GM12874 (cell line): Measurements from ENCODE around the gene DDX28.

Experiments used
- TF ChIP-seq, protein P1 (sequence below): IDR thresholded peaks from 2 replicates; pipeline ENCODE4 v1.5.1; 2011; ENCODE audit warnings: low read depth, mild to moderate bottlenecking, control low read depth, low read length, moderate library complexity; ENCODE audit not compliant: insufficient read depth

DDX28 gene

DNA sequence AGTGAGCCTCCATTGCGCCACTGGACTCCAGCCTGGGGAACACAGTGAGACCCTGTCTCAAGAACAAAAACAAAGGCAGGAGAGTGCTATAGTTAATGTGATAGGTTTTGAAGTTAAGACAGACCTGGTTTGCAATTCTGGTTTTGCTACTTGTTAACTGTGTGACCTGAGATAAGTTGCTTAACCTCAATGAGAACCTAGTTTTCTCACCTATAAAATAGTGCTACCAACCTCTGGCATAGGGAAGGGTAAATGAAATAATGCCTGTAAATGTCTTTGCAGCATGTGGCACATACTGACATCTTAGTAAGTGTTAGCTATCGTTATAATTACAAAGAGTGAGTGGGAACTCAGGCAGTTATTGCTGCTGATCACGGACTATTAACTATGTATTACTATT lies 32.4 kb upstream of the DDX28 start:
- TF ChIP-seq, protein P1, sequence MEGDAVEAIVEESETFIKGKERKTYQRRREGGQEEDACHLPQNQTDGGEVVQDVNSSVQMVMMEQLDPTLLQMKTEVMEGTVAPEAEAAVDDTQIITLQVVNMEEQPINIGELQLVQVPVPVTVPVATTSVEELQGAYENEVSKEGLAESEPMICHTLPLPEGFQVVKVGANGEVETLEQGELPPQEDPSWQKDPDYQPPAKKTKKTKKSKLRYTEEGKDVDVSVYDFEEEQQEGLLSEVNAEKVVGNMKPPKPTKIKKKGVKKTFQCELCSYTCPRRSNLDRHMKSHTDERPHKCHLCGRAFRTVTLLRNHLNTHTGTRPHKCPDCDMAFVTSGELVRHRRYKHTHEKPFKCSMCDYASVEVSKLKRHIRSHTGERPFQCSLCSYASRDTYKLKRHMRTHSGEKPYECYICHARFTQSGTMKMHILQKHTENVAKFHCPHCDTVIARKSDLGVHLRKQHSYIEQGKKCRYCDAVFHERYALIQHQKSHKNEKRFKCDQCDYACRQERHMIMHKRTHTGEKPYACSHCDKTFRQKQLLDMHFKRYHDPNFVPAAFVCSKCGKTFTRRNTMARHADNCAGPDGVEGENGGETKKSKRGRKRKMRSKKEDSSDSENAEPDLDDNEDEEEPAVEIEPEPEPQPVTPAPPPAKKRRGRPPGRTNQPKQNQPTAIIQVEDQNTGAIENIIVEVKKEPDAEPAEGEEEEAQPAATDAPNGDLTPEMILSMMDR: no peak

DNA sequence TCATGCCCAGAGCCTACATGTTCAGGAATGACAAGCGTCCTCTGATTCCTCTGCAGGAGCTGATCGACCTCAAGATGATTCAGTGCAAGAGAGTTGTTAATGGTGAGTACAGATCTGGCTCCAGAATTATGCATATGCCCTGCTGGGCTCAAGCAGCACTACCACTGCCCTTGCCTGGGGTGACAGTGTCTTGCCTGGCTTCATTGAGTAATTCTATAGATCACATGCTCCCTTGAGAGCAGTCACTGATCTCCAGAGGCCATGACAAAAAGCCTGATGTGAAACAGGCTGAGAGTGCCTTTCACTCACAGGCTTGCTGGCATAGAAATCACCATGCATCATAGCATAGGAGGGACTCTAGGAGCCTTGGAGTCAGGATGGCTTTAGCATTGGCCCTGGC lies 26.4 kb upstream of the DDX28 start:
- TF ChIP-seq, protein P1: no peak

DNA sequence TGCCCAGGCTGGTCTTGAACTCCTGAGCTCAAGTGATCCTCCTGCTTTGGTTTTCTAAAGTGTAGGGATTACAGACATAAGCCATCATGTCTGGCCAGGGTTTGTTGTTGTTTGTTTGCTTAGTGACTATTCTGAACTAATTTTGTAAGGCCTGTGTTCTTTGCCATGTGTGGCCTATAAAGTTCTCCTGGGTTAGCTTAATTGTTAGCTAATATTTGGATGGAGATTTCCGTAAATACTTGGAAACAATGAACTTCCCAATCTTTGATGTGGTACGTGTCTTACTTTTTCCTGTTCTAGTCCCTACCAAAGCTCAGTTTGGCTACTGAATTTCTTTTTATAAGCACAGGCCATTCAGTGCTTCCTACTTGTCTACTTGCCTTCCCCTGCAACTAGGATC lies 25.0 kb upstream of the DDX28 start:
- TF ChIP-seq, protein P1: no peak

DNA sequence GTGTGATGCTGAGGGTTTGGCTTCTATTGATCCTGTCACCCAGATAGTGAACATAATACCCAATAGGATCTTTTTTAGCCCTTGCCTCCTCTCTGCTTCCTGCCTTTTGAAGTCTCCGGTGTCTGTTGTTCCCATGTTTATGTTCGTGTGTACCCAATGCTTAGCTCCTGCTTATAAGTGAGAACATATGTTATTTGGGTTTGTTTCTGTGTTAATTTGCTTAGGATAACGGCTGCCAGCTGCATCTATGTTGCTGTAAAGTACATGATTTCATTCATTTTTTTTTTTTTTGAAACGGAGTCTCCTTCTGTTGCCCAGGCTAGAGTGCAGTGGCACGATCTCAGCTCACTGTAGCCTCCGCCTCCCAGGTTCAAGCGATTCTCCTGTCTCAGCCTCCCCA lies 23.1 kb upstream of the DDX28 start:
- TF ChIP-seq, protein P1: no peak

DNA sequence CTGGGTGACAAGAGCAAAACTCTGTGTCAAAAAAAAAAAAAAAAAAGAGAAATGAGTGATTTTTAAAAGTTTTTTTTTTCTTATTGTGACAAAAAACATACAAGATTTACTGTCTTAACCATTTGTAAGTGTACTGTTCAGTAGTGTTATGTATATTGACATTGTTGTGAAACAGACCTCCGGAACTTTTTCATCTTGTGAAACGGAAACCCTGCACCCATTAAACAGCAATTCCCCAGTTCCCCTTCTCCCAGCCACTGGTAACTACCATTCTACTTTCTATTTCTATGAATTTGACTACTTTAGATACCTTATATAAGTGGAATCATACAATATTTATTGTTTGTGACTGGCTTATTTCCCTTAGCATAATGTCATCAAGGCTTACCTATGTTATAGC lies 18.8 kb upstream of the DDX28 start:
- TF ChIP-seq, protein P1: no peak

DNA sequence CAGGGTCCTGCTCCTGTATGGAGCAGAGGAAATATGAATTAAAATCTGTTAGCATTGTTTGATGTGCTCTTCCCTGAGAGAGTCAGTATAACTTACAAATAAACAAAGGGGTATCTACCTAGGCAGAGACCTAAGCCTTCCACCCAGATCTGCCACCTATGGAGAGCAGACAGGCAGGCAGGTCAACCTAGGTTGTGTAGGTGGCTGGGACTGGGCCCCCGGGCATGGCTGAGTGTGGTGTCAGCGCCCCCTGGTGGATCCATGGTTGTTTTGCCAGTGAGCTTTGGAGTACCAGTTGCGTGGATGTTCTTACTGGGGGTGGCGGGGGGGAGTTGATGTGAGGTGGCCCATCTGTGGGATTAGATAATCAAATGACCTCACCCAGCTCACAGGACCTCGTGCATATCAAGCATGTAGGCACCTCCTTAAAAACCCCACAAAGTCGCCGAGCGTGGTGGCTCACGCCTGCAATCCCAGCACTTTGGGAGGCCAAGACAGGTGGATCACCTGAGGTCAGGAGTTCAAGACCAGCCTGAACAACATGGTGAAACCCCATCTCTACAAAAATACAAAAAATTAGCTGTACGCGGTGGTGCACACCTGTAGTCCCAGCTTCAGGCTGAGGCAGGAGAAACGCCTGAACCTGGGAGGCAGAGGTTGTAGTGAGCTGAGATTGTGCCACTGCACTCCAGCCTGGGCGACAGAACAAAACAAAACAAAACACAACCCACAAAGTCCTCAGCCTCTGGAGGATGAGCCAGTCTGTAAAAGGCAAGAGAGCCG lies 17.7 kb upstream of the DDX28 start:
- TF ChIP-seq, protein P1: peak; percentile 85

DNA sequence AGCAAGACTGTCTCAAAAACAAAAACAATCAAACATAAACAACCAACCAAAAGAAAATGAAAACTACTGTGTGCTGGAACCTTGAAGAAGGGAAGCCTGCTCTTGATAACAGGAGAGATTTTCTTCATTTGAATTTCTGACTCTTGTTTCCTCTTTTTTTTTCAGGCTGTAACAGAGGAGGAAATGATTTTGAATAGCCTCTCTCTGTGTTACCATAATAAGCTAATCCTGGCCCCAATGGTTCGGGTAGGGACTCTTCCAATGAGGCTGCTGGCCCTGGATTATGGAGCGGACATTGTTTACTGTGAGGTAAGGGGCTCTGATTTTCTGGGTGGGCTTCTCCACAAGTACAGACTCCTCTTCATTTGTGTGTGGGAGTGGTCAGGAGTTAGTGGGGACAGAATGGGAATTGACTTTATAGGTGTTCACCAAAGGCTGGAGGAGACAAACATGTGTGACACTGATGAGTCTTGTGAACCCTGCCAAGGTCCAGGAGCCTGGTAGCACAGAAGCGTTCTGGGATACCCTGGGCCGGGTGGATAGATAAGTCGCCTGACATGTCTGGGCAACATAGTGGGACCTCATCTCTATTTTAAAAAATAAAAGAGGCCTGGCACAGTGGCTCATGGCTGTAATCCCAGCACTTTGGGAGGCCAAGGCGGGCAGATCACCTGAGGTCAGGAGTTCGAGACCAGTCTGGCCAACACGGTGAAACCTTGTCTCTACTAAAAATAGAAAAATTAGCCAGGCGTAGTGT lies 15.0 kb upstream of the DDX28 start:
- TF ChIP-seq, protein P1: no peak
